Effector CD4-positive, alpha-beta T cell (primary cell): ENCODE data around the gene MGLL.
"Not testable (repeated sequence)": the region's sequence is repeated elsewhere in the genome, so short reads cannot be mapped to it uniquely, and the experiment has no call there.

Experiments
- DNase-seq: peaks from one replicate; pipeline ENCODE4 v3.0.0-alpha.2; 2020

Gene MGLL

DNA sequence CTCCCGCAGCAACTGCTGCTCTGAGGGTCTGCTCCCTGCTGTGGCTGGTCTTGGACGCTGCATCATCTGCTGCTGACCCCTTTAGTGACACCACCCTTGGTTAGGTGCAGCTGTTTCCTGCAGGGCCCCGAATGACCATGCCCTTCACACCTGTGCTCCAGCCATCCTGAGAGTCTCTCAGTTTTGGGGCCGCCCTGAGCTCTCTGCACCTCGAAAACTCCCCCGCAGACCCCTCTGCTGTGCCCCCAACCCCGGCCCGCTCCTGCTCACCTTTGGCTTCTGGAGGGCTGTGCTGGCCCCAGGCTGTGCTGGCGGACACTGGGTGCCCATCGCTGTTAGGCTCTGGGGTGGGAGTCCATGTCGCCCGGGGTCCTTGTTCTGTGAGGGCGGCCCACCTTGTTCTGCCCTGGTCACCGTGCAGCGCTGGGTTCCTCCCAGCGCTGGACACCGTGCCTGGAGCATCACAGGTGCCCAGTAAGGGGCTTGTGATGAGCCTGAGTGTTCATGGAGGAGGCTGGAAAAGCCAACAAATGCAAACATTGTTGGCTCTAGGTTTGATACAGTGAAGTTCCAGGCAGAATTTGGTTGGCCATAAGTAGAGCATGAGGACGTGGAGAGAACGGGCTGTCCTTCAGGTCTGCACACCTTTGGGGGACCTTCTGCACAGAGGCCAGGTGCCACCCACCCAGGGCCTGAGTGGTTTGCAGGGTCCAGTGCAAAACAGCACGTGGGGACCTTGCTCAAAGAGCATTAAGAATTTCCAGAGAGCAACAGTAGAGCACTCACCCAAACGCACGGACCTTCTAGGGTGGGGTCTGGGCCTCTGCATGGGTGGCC lies 137.2 kb downstream of the MGLL start:
- no peak for DNase-seq

GRCh38 chr3:127682561-127682960 lies 139.8 kb downstream of the MGLL start:
- DNase-seq: no peak

GRCh38 chr3:127682175-127682554 lies 140.2 kb downstream of the MGLL start:
- not testable (repeated sequence) for DNase-seq

GRCh38 chr3:127680798-127681221 lies 141.5 kb downstream of the MGLL start:
- no peak for DNase-seq

DNA sequence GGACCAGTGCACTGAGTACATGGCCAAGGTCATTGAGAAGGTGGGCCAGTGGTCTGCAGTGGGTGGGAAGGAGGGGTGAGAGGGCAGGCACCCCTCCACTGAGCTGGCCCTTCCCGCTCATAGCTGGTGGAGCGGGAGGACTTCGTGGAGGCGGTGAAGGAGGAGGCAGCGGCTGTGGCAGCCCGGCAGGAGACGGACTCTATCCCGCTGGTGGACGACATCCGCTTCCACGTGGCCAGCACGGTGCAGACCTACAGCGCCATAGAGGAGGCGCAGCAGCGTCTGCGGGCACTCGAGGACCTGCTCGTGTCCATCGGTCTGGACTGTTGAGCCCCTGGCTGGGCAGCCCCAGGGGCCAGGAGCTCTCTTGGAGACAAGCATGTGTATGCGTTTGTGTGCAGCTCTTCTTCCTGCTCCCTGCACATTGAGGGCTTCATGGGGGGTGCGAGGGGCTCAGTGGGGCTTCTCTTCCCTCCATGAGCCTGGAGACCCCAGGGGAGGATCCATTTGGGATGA lies 142.1 kb downstream of the MGLL start:
- no peak for DNase-seq

DNA sequence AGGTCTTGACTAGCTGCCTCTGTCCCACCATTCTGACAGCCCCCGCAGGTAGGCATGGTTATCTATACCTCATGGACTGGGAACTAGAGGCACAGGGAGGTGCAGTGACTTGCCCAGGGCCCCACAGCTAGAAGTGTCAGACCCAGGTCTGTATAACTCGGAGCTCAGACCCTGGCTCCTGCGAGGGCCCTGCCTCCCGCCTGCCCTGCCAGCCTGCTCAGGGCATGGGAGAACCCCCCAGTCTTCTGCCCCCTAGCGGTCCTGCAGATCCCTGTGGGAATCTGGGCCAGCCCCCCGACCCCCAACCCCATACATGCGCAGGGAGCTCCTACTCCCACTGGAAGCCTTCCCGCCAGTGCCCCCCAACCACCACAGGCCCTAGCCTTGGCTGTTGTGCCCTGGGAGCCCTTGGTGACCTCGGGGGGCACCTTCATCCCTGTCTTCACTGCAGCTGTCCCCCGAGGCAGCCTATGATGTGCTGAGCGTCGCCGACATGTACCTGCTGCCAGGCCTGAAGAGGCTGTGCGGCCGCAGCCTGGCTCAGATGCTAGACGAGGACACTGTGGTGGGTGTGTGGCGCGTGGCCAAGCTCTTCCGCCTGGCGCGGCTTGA lies 142.7 kb downstream of the MGLL start:
- no peak for DNase-seq

DNA sequence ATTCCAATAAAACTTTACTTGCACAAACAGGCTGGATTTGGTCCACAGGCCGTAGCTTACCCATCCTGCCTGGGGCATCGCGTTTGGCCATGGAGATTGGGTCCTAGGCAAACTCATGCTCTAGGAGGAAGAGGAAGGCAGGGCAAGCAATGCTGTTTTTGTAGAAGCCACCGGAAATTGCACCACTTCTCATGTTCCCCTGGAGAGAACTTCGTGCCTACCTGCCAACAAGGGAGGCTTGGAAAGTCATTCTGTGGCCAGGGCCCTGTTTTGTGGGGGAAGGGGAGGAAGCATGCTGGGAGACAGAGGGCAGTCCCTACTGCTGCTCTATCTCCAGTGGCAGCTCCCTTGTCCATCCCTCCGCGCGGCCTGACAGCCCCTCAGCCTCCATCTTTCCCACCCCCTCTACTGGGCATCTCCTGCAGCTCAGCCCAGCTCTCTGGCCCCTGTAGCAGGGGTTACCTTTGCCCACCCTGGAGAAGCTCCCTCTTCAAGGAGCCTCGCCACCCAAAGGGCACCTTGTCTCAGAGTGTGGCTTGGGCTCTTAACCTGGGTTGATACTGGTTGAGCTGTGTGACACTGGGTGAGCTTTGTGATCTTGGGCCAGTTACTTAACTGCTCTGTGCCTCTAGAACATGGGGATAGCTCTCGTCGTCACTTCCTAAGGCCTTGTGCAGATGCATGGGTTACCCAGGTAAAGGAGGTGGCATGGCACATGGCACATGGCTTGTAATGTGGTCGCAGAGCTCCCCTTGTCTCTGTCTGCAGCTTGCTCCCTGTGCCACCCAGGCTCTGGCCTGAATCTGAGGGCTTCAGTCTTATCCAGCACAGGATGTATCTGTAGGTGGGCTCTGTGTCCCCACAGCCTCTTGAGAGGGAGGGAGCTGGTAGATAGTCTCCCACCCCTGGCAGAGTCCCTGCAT lies 143.4 kb downstream of the MGLL start:
- no peak for DNase-seq

DNA sequence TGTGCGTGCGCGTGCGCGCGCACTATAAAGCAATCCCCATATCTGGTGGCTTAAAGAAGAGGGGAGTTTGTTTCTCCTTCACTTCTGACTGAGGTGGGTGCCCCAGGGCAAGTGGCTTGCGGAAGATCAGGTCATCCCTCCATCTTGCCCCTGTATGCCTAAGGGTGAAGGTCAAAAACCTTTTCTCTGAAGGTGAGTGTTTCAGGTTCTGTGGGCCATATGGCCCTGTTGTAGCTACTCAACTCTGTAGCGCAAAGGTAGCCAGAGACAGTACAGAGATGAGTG lies 144.1 kb downstream of the MGLL start:
- DNase-seq: no peak

- DNase-seq: no peak
These were observed 144.6 kb downstream of the MGLL start for GRCh38 chr3:127677541-127678314.

- no peak for DNase-seq
These were observed 145.4 kb downstream of the MGLL start for GRCh38 chr3:127676921-127677351.

DNA sequence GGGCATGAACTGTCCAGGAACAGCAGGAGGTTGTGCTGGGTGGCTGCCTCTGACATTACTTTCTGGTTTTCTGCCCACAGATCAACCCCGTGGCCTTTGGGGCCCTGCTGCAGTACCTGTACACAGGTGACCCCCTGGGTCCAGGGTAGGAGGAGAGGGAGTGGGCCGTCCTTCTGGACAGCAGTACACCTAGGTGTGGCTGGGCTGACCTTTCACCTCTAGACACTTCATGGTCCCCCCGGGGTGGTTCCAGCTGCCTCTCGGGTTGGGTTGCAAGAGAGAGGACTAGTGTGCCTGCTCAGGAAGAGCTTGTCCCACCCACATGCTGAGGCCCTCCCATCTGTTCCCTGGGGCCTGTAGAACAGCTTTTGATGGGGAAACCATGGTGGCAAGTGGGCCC lies 145.9 kb downstream of the MGLL start:
- no peak for DNase-seq

- no peak for DNase-seq
These were observed 146.5 kb downstream of the MGLL start for GRCh38 chr3:127675651-127676391.

GRCh38 chr3:127674790-127675189 lies 147.5 kb downstream of the MGLL start:
- DNase-seq: no peak

- no peak for DNase-seq
These were observed 148.1 kb downstream of the MGLL start for GRCh38 chr3:127674101-127674721.

DNA sequence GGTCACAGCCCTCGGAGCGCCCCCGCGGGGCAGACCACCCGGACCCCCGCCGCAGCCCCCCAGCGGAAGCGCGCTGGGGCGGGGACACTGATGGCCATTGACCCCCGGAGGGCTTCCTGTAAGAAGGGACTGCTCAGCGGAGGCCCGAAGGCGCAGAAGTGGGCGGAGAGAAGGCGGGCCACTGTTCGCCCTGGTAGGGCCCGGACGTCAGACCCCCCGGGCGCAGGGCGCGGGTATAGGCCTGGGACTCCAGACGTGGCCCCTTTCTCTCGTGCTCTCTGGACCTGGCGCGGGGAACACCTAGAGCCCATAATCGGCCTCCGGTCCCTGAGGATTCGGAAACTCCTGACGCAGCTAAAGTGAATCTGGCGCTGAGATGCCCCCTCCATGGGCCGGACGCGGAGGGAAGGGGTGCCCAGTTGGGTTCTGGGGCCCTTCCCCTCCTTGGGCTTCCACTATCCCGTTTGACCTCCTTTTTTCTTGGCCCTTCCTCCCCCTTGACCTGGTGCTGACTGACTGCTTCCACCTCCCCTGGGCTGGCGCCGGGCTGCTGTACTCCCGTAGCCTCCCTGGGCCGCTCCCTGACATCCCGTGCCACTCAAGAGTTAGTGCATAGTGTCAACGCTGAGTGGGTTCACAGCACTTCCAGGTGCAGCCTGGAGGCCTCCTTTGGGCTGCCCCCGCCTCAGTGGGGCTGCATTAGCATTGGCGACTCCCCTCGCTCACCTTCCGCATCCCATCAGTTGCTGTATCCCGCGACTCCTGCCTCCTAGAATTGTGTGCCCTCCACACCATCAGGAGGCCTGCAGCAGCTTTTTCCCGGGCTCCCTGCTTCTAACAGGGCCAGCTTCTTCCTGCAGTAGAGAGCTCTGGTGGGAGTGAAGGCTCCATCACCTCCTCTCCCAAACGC lies 148.9 kb downstream of the MGLL start:
- peak; percentile 52 for DNase-seq

GRCh38 chr3:127672429-127673190 lies 149.7 kb downstream of the MGLL start, which contains the start of gene ABTB1:
Gene ABTB1 (plus strand): TSS chr3:127672952. CDS start chr3:127673026, 74 bp downstream.
- DNase-seq: peak; percentile 77

GRCh38 chr3:127671523-127672428 lies 150.5 kb downstream of the MGLL start:
- peak; percentile 17 for DNase-seq
